Small intestine (tissue), 7 donors: Measurements from ENCODE around the gene GPR152. TPM values are rescaled to one million over a fixed set of nuclear protein-coding genes. Genes with fewer than 3 reads are reported as not detected.

ENCODE experiments used
- DNase-seq, 2 donors: peaks; one replicate each; pipeline versions ENCODE4 v3.0.0 to v3.0.0-alpha.2; 2013
- FAIRE-seq: peaks from 2 replicates; lab custom pipeline; 2012; peaks lifted over from hg19 to GRCh38; lab: Jason Lieb, UNC
- H3K27ac ChIP-seq, 3 donors: one replicate each; pipeline ENCODE4 v1.5.1; 2013; ENCODE audit warnings: low read length in 2 of 3, mild to moderate bottlenecking in 2 of 3, control low read depth in 1 of 3, inconsistent platforms in 1 of 3, low read depth in 1 of 3, moderate library complexity in 1 of 3
- H3K27me3 ChIP-seq, 3 donors: one replicate each; pipeline ENCODE4 v1.6.1; 2013; ENCODE audit warnings: low read length in 3 of 3, inconsistent platforms in 1 of 3; ENCODE audit not compliant: control insufficient read depth in 3 of 3, insufficient read depth in 3 of 3
- H3K36me3 ChIP-seq, 3 donors: one replicate each; pipeline ENCODE4 v1.6.1; 2013; ENCODE audit warnings: low read length in 3 of 3, inconsistent platforms in 1 of 3, low read depth in 1 of 3, mild to moderate bottlenecking in 1 of 3, moderate library complexity in 1 of 3; ENCODE audit not compliant: control insufficient read depth in 3 of 3, insufficient read depth in 2 of 3
- H3K4me1 ChIP-seq, 3 donors: one replicate each; pipeline ENCODE4 v1.6.1; 2013; ENCODE audit warnings: low read length in 2 of 3, inconsistent platforms in 1 of 3, low read depth in 1 of 3, mild to moderate bottlenecking in 1 of 3, moderate library complexity in 1 of 3; ENCODE audit not compliant: control insufficient read depth in 3 of 3, insufficient read depth in 2 of 3
- H3K4me3 ChIP-seq, 3 donors: one replicate each; pipeline ENCODE4 v1.5.1; 2013; ENCODE audit warnings: low read length in 3 of 3, control low read depth in 1 of 3, inconsistent platforms in 1 of 3, low read depth in 1 of 3, mild to moderate bottlenecking in 1 of 3, moderate library complexity in 1 of 3
- H3K9me3 ChIP-seq, 2 donors: one replicate each; pipeline ENCODE4 v1.6.1; 2013; ENCODE audit warnings: low read depth in 1 of 2, low read length in 1 of 2; ENCODE audit not compliant: control insufficient read depth in 2 of 2, insufficient read depth in 1 of 2
- WGBS, 3 donors: extraction: QIAGEN DNeasy Blood & Tissue Kit; methylation state at CpG; one replicate each; pipeline ENCODE4 v1.1.7; 2013; 5-methylcytosine and 5-hydroxymethylcytosine counted together
- polyA plus RNA-seq, 4 donors: library from polyadenylated mRNA; stranded (reverse) in 3 of 4; unstranded in 1 of 4; fragments of 200-250 nt in 3 of 4; fragments of 120-200 nt in 1 of 4; gene quantifications; one replicate each; pipeline versions ENCODE4 v1.2.1 to v1.2.3, GENCODE V29; 2013
- donor health status: healthy with polysubstance abuse.
- donor health status: control.
- donor health status: control.
- donor health status: Bipolar disorder and iron deficiency.
- donor health status: healthy.

Gene GPR152
- polyA plus RNA-seq, 4 donors, result 0.04 TPM; not detected in 3

GRCh38 chr11:67453816-67454732 is 1.5 kb upstream of the GPR152 start:
- no peak for DNase-seq
- peaks cover 0 to 2% (median 0%) of the 10 kb centered on the region in 3 donors for H3K36me3 ChIP-seq
- H3K4me3 ChIP-seq, result no peak overlapping the region
- H3K4me1 ChIP-seq, result no peaks in the 10 kb centered on the region
- peaks cover 0 to 3% (median 0%) of the 10 kb centered on the region in 3 donors for H3K27me3 ChIP-seq
- H3K27ac ChIP-seq, result no peak overlapping the region
- FAIRE-seq, result no peak
- H3K9me3 ChIP-seq, result no peaks in the 10 kb centered on the region
- 92% methylated on average over 21 of the region's 21 CpGs for WGBS, 3 donors

- no peak for FAIRE-seq
- no peak for DNase-seq
Observed at GRCh38 chr11:67451658-67451976, 912 bp downstream of the GPR152 start.

GRCh38 chr11:67450796-67451657 is 1.5 kb downstream of the GPR152 start:
- no peak overlapping the region for H3K4me3 ChIP-seq
- H3K27ac ChIP-seq, result no peak overlapping the region
- 89 to 95% (median 90%) methylated on average over 25 of the region's 25 CpGs for WGBS, 3 donors
- no peaks in the 10 kb centered on the region for H3K4me1 ChIP-seq
- DNase-seq, result no peak
- no peaks in the 10 kb centered on the region for H3K9me3 ChIP-seq
- FAIRE-seq, result no peak
- H3K27me3 ChIP-seq, result no peaks in the 10 kb centered on the region
- no peaks in the 10 kb centered on the region for H3K36me3 ChIP-seq

More at GRCh38 chr11:67451658-67451976, 912 bp downstream of the GPR152 start:
- H3K27me3 ChIP-seq, result peaks cover 0 to 3% (median 0%) of the 10 kb centered on the region in 3 donors
- H3K9me3 ChIP-seq, result no peaks in the 10 kb centered on the region
- H3K4me1 ChIP-seq, result no peaks in the 10 kb centered on the region
- H3K27ac ChIP-seq, result no peak overlapping the region
- 90 to 94% (median 92%) methylated on average over 14 of the region's 14 CpGs for WGBS, 3 donors
- H3K36me3 ChIP-seq, result no peaks in the 10 kb centered on the region
- no peak overlapping the region for H3K4me3 ChIP-seq

GRCh38 chr11:67449116-67449844 is 3.2 kb downstream of the GPR152 start:
- DNase-seq, result no peak
- Histone ChIP-seq H3K9me3 (no peaks in the 10 kb centered on the region), H3K4me3 (no peak overlapping the region), H3K27me3 (no peaks in the 10 kb centered on the region), H3K4me1 (peaks cover 0 to 4% (median 2%) of the 10 kb centered on the region in 3 donors), H3K36me3 (peaks cover 0 to 2% (median 0%) of the 10 kb centered on the region in 3 donors), H3K27ac (peak overlapping the region in 1 of 3 donors; percentile 1)
- FAIRE-seq, result no peak
- 45 to 58% (median 49%) methylated on average over 9 of the region's 9 CpGs for WGBS, 3 donors

GRCh38 chr11:67448220-67448609 is 4.3 kb downstream of the GPR152 start:
- DNase-seq (peak in 1 of 2 donors; percentile 69), FAIRE-seq (no peak)
- no peaks in the 10 kb centered on the region for H3K27me3 ChIP-seq
- no peak overlapping the region for H3K27ac ChIP-seq
- WGBS, 3 donors, result 36 to 83% (median 55%) methylated on average over 7 of the region's 7 CpGs
- H3K4me1 ChIP-seq, result peaks cover 0 to 5% (median 2%) of the 10 kb centered on the region in 3 donors
- no peak overlapping the region for H3K4me3 ChIP-seq
- peaks cover 0 to 2% (median 0%) of the 10 kb centered on the region in 3 donors for H3K36me3 ChIP-seq
- H3K9me3 ChIP-seq, result no peaks in the 10 kb centered on the region

GRCh38 chr11:67445515-67445914 is 7.0 kb downstream of the GPR152 start:
- DNase-seq (no peak), FAIRE-seq (no peak)
- 82 to 87% (median 83%) methylated on average over 4 to 5 of the region's 5 CpGs for WGBS, 3 donors
- H3K27me3 ChIP-seq, result no peaks in the 10 kb centered on the region
- peaks cover 0 to 14% (median 2%) of the 10 kb centered on the region in 3 donors for H3K4me1 ChIP-seq
- H3K27ac ChIP-seq, result peak overlapping the region in 2 of 3 donors; percentile 14 to 41
- peaks cover 0 to 23% (median 0%) of the 10 kb centered on the region in 3 donors for H3K36me3 ChIP-seq
- no peak overlapping the region for H3K4me3 ChIP-seq
- no peaks in the 10 kb centered on the region for H3K9me3 ChIP-seq

GRCh38 chr11:67442504-67443404 is 9.8 kb downstream of the GPR152 start:
- peaks cover 0 to 50% (median 0%) of the 10 kb centered on the region in 3 donors for H3K36me3 ChIP-seq
- FAIRE-seq (no peak), DNase-seq (no peak)
- H3K9me3 ChIP-seq, result no peaks in the 10 kb centered on the region
- WGBS, 3 donors, result 32 to 38% (median 37%) methylated on average over 35 to 45 of the region's 45 CpGs
- H3K27me3 ChIP-seq, result no peaks in the 10 kb centered on the region
- peak overlapping the region; percentile 66 to 87 (median 74) for H3K27ac ChIP-seq
- peak overlapping the region; percentile 64 to 98 (median 66) for H3K4me3 ChIP-seq
- peaks cover 0 to 14% (median 5%) of the 10 kb centered on the region in 3 donors for H3K4me1 ChIP-seq
